GM23248 (cell line): ENCODE results near the gene PML.
"Not testable (repeated sequence)": the region's sequence is repeated elsewhere in the genome, so short reads cannot be mapped to it uniquely, and the experiment has no call there.

Experiments used
- EZH2 ChIP-seq: fragments of 200-600 bp; sonication (generic); IDR thresholded peaks from 2 replicates; pipeline ENCODE4 v1.6.1; 2018; ENCODE audit warnings: antibody characterized with exemption, mild to moderate bottlenecking; ENCODE audit not compliant: insufficient read depth, poor library complexity, severe bottlenecking
- EZH2phosphoT487 ChIP-seq: fragments of 200-600 bp; sonication (generic); IDR thresholded peaks from 2 replicates; pipeline ENCODE4 v1.6.1; 2018; ENCODE audit warnings: antibody characterized with exemption, moderate library complexity, mild to moderate bottlenecking, low read depth; ENCODE audit not compliant: insufficient read depth

DNA sequence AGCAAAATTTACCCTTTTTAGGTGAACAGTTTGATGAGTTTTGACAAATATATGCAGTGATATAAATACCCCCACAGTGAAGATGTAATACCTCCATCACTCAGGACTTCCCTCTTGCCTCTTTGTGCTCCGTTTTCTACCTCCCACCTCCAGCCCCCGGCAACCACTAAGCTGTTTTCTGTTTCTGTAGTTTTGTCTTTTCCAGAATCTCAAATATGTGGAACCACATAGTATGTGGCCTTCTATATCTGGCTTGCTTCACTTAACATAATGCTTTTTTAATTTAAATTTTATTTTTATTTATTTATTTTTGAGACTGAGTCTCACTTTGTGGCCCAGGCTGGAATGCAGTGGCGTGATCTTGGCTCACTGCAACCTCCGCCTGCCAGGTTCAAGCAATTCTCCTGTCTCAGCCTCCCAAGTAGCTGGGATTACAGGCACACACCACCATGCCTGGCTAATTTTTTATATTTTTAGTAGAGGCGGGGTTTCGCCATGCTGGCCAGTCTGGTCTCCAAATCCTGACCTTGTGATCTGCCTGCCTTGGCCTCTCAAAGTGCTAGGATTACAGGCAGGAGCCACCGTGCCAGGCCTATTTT, 33.9 kb upstream of the PML start:
- not testable (repeated sequence) for TF ChIP-seq EZH2, EZH2phosphoT487
